GM18520 (cell line): ENCODE measurements around the gene RAD51B.
"Not testable (repeated sequence)": the region's sequence is repeated elsewhere in the genome, so short reads cannot be mapped to it uniquely, and the experiment has no call there.

Experiments used
- ATAC-seq: cut with Tn5 transposase; IDR thresholded peaks from one replicate; pipeline ENCODE4 v1.9.1; 2021; ENCODE audit not compliant: unreplicated experiment

Gene RAD51B

GRCh38 chr14:68245146-68246073 is 425.8 kb downstream of the RAD51B start:
- no peak for ATAC-seq

GRCh38 chr14:68246074-68246785 is 426.7 kb downstream of the RAD51B start:
- ATAC-seq: no peak

- no peak for ATAC-seq
Measured at GRCh38 chr14:68246786-68247105, 427.2 kb downstream of the RAD51B start.

GRCh38 chr14:68247274-68247673 is 427.7 kb downstream of the RAD51B start:
- ATAC-seq: no peak

- no peak for ATAC-seq
Measured at GRCh38 chr14:68247676-68248268, 428.2 kb downstream of the RAD51B start.

- ATAC-seq: no peak
Measured at GRCh38 chr14:68248481-68249255, 429.1 kb downstream of the RAD51B start.

- ATAC-seq: no peak
Measured at GRCh38 chr14:68249661-68250451, 430.3 kb downstream of the RAD51B start.

GRCh38 chr14:68250927-68251768 is 431.6 kb downstream of the RAD51B start:
- no peak for ATAC-seq

- no peak for ATAC-seq
Measured at GRCh38 chr14:68251769-68252100, 432.2 kb downstream of the RAD51B start.

- no peak for ATAC-seq
Measured at GRCh38 chr14:68253160-68253780, 433.7 kb downstream of the RAD51B start.

- no peak for ATAC-seq
Measured at GRCh38 chr14:68253878-68254528, 434.4 kb downstream of the RAD51B start.

- no peak for ATAC-seq
Measured at GRCh38 chr14:68254669-68255527, 435.3 kb downstream of the RAD51B start.

GRCh38 chr14:68255693-68256178 is 436.2 kb downstream of the RAD51B start:
- ATAC-seq: no peak

GRCh38 chr14:68257969-68258368 is 438.4 kb downstream of the RAD51B start:
- ATAC-seq: no peak

GRCh38 chr14:68258995-68259394 is 439.4 kb downstream of the RAD51B start:
- not testable (repeated sequence) for ATAC-seq

GRCh38 chr14:68260121-68260520 is 440.5 kb downstream of the RAD51B start:
- ATAC-seq: no peak

GRCh38 chr14:68261092-68261842 is 441.7 kb downstream of the RAD51B start:
- ATAC-seq: no peak
